ENCODE results near the gene ST13. TPM values are rescaled to one million over a fixed set of nuclear protein-coding genes. Genes with fewer than 3 reads are reported as not detected.

ST13 gene
- total RNA-seq, 1 experiment from 2014 or later = 301 TPM

- Histone ChIP-seq H3K79me2 (ENCODE audit: insufficient read depth, low read length) (peaks cover 40% of the 10 kb centered on the region), H3K9me3 (ENCODE audit: control insufficient read depth in 1 of 2, insufficient read depth in 1 of 2, low read depth in 1 of 2, low read length in 2 of 2) (no peaks in the 10 kb centered on the region), H3K27me3 (ENCODE audit: insufficient read depth, low read length) (no peaks in the 10 kb centered on the region), H3K9ac (ENCODE audit: low read length) (peak overlapping the region; percentile 89), H3K4me3 (replicated peaks in 1 of 2; ENCODE audit: low read depth in 1 of 2, low read length in 2 of 2) (peak overlapping the region; percentile 87 to 92), H3K36me3 (ENCODE audit: control insufficient read depth in 1 of 2, insufficient read depth in 2 of 2, low read length in 2 of 2) (peaks cover 0 to 5% of the 10 kb centered on the region in 2 experiments; a peak in 3 of 4 replicates), H4K20me1 (ENCODE audit: insufficient read depth) (no peaks in the 10 kb centered on the region), H3K27ac (ENCODE audit: low read depth, low read length) (peak overlapping the region; percentile 55; the same call in 1 of the 2 replicates), H3K4me2 (ENCODE audit: low read length) (peak overlapping the region; percentile 92), H3K9me2 (ENCODE audit: insufficient read depth) (no peaks in the 10 kb centered on the region), H2AFZ (ENCODE audit: low read depth, low read length, poor library complexity, severe bottlenecking) (peak overlapping the region; percentile 88), H3K4me1 (ENCODE audit: control insufficient read depth in 1 of 2, insufficient read depth in 2 of 2, low read length in 2 of 2) (peaks cover 8 to 25% of the 10 kb centered on the region in 2 experiments; a peak in 3 of 4 replicates)
- RAD21 ChIA-PET (ENCODE audit: low non-redundant PET in 1 of 2, low total read pairs in 2 of 2, uncharacterized antibody in 2 of 2, unreplicated experiment in 2 of 2) = no interaction called here
- no peak for DNase-seq (ENCODE audit: low read depth, low spot score)
- BruUV-seq (replicated peaks) = TSS peak; percentile 62
- intact Hi-C loops (cut with micrococcal nuclease) = no loop called here
- TF ChIP-seq FOSL1 (IDR thresholded peaks at IDR 0.05; ENCODE audit: low read depth) (no peak), ZNF274 (IDR thresholded peaks at IDR 0.05; ENCODE audit: low read depth, low read length) (no peak), CBX3 (IDR thresholded peaks at IDR 0.05; ENCODE audit: low read depth) (no peak), JUND (IDR thresholded peaks at IDR 0.05) (no peak), REST (IDR thresholded peaks at IDR 0.05; ENCODE audit: low read depth) (no peak)
- TF ChIP-seq, protein P1, sequence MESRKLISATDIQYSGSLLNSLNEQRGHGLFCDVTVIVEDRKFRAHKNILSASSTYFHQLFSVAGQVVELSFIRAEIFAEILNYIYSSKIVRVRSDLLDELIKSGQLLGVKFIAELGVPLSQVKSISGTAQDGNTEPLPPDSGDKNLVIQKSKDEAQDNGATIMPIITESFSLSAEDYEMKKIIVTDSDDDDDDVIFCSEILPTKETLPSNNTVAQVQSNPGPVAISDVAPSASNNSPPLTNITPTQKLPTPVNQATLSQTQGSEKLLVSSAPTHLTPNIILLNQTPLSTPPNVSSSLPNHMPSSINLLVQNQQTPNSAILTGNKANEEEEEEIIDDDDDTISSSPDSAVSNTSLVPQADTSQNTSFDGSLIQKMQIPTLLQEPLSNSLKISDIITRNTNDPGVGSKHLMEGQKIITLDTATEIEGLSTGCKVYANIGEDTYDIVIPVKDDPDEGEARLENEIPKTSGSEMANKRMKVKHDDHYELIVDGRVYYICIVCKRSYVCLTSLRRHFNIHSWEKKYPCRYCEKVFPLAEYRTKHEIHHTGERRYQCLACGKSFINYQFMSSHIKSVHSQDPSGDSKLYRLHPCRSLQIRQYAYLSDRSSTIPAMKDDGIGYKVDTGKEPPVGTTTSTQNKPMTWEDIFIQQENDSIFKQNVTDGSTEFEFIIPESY (IDR thresholded peaks at IDR 0.05; ENCODE audit: extremely low read depth, insufficient replicate concordance, low read length) = no peak
- TF ChIP-seq, protein P2, sequence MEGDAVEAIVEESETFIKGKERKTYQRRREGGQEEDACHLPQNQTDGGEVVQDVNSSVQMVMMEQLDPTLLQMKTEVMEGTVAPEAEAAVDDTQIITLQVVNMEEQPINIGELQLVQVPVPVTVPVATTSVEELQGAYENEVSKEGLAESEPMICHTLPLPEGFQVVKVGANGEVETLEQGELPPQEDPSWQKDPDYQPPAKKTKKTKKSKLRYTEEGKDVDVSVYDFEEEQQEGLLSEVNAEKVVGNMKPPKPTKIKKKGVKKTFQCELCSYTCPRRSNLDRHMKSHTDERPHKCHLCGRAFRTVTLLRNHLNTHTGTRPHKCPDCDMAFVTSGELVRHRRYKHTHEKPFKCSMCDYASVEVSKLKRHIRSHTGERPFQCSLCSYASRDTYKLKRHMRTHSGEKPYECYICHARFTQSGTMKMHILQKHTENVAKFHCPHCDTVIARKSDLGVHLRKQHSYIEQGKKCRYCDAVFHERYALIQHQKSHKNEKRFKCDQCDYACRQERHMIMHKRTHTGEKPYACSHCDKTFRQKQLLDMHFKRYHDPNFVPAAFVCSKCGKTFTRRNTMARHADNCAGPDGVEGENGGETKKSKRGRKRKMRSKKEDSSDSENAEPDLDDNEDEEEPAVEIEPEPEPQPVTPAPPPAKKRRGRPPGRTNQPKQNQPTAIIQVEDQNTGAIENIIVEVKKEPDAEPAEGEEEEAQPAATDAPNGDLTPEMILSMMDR (IDR thresholded peaks at IDR 0.05 in 2 of 3, conservative IDR thresholded peaks at IDR 0.05 in 1 of 3; ENCODE audit: borderline replicate concordance in 1 of 3, insufficient read depth in 1 of 3, low read depth in 2 of 3, low read length in 2 of 3) = no peak
- ATAC-seq = no peak
- CTCF ChIA-PET = interaction anchor here (0.9 to 1.0 kb wide), 2 partner anchors 11 to 136 kb away, joined by 3 read pairs; no protein-coding TSS in a partner anchor
- POLR2A ChIA-PET = no interaction called here
Measured at GRCh38 chr22:40819599-40820140, 36.8 kb downstream of the ST13 start.

Measured in HCT116 (cell line).